Articular chondrocyte of knee joint (primary cell): ENCODE measurements around the gene MED8. TPM values are rescaled to one million over a fixed set of nuclear protein-coding genes. Genes with fewer than 3 reads are reported as not detected.

ENCODE experiments used
- total RNA-seq: library from RNA; depleted of rRNA; stranded (reverse); fragments of >200 nt; gene quantifications from 2 replicates; pipeline ENCODE4 v1.2.3, GENCODE V29; 2012

MED8 gene
- 47.9 and 48.6 TPM in 2 replicates for total RNA-seq

GRCh38 chr1:43389326-43390313 is at the start of gene MED8, which contains the start of gene SZT2:
MED8 (minus strand) TSS chr1:43389800; CDS start chr1:43389764, 36 bp downstream.
SZT2 (plus strand) TSS chr1:43389899; CDS start chr1:43389969, 70 bp downstream.

GRCh38 chr1:43367904-43368645 is 21.5 kb downstream of the MED8 start, which contains the start of gene ELOVL1:
ELOVL1 (minus strand) TSS chr1:43368011; CDS start chr1:43365609, 2,402 bp downstream.

GRCh38 chr1:43358746-43359693 is 30.6 kb downstream of the MED8 start, which contains the start of gene CDC20:
CDC20 (plus strand) TSS chr1:43358981; CDS start chr1:43359216, 235 bp downstream.

GRCh38 chr1:43337588-43337987 is 52.0 kb downstream of the MED8 start, which contains the start of gene MPL:
MPL (plus strand) TSS chr1:43337818; CDS start chr1:43337849, 31 bp downstream.

Other genes with a start within 250 kb of the MED8 start
- gene EBNA1BP2, start 217.5 kb downstream of the MED8 start, total RNA-seq: 54.4 and 57.5 TPM in 2 replicates
- gene CFAP57, start 217.5 kb downstream of the MED8 start, total RNA-seq: 0.13 and 0.65 TPM in 2 replicates
- gene TMEM125, start 119.8 kb downstream of the MED8 start, total RNA-seq: not detected in 2 replicates
- not detected in 2 replicates for gene C1orf210, start 104.2 kb downstream of the MED8 start, total RNA-seq
- 1.3 and 1.6 TPM in 2 replicates for gene TIE1, start 88.8 kb downstream of the MED8 start, total RNA-seq
- not detected in 2 replicates for gene MPL, start 52.0 kb downstream of the MED8 start, total RNA-seq
- 26.4 and 30.5 TPM in 2 replicates for gene CDC20, start 30.8 kb downstream of the MED8 start, total RNA-seq
- gene ELOVL1, start 21.8 kb downstream of the MED8 start, total RNA-seq: 56.6 and 62.3 TPM in 2 replicates
- gene SZT2, start 99 bp upstream of the MED8 start, total RNA-seq: 33.2 and 43.4 TPM in 2 replicates
- 27.5 and 31.5 TPM in 2 replicates for gene HYI, start 64.1 kb upstream of the MED8 start, total RNA-seq
- 22.5 and 30.6 TPM in 2 replicates for gene PTPRF, start 141.1 kb upstream of the MED8 start, total RNA-seq